HS-5 (cell line): Measurements from ENCODE around the gene RNASE8.
"Not testable (repeated sequence)": the region's sequence is repeated elsewhere in the genome, so short reads cannot be mapped to it uniquely, and the experiment has no call there.

Experiments
- DNase-seq: peaks from one replicate; pipeline ENCODE4 v3.0.0-alpha.2; 2012; ENCODE audit warnings: low read depth

RNASE8 gene

GRCh38 chr14:21030531-21030930 lies 27.1 kb upstream of the RNASE8 start:
- DNase-seq: no peak

- DNase-seq: no peak
Observed at GRCh38 chr14:21032326-21033132, 25.1 kb upstream of the RNASE8 start.

- no peak for DNase-seq
Observed at GRCh38 chr14:21033133-21033698, 24.4 kb upstream of the RNASE8 start.

GRCh38 chr14:21034707-21035106 lies 22.9 kb upstream of the RNASE8 start, which contains the start of gene RNASE13:
RNASE13 (minus strand) TSS chr14:21034807; CDS start chr14:21034288, 519 bp downstream.
- no peak for DNase-seq

- DNase-seq: no peak
Observed at GRCh38 chr14:21036751-21037150, 20.9 kb upstream of the RNASE8 start.

GRCh38 chr14:21037156-21037555 lies 20.5 kb upstream of the RNASE8 start:
- no peak for DNase-seq

- DNase-seq: no peak
Observed at GRCh38 chr14:21038441-21039422, 18.9 kb upstream of the RNASE8 start.

- no peak for DNase-seq
Observed at GRCh38 chr14:21039585-21040369, 17.8 kb upstream of the RNASE8 start.

- DNase-seq: no peak
Observed at GRCh38 chr14:21040370-21040925, 17.2 kb upstream of the RNASE8 start.

- not testable (repeated sequence) for DNase-seq
Observed at GRCh38 chr14:21040941-21041340, 16.7 kb upstream of the RNASE8 start.

- no peak for DNase-seq
Observed at GRCh38 chr14:21041676-21042433, 15.8 kb upstream of the RNASE8 start, which contains the start of gene RNASE7. RNASE7 (plus strand) TSS chr14:21042362; CDS start chr14:21042993, 631 bp downstream.

GRCh38 chr14:21042918-21043317 lies 14.7 kb upstream of the RNASE8 start:
- no peak for DNase-seq

GRCh38 chr14:21043387-21043973 lies 14.1 kb upstream of the RNASE8 start:
- no peak for DNase-seq

GRCh38 chr14:21043974-21044618 lies 13.5 kb upstream of the RNASE8 start:
- DNase-seq: no peak

GRCh38 chr14:21047378-21047781 lies 10.2 kb upstream of the RNASE8 start:
- no peak for DNase-seq

GRCh38 chr14:21048638-21049037 lies 9.0 kb upstream of the RNASE8 start:
- no peak for DNase-seq

- DNase-seq: no peak
Observed at GRCh38 chr14:21049271-21049673, 8.3 kb upstream of the RNASE8 start.

GRCh38 chr14:21050597-21050996 lies 7.0 kb upstream of the RNASE8 start:
- no peak for DNase-seq
